ENCODE results near the gene SPAG6. TPM values are rescaled to one million over a fixed set of nuclear protein-coding genes. Genes with fewer than 3 reads are reported as not detected.

The SPAG6 gene
- total and polyA plus RNA-seq, 2 of the 8 experiments (the other 6 are each of a cell fraction or from before 2014, with no cell fraction given), result 0.14 TPM; not detected in 1

- TF ChIP-seq RAD21 (IDR thresholded peaks at IDR 0.05 in 1 of 2, conservative IDR thresholded peaks at IDR 0.05 in 1 of 2; ENCODE audit: low read depth in 2 of 2, low read length in 2 of 2) (no peak), HDAC2 (IDR thresholded peaks at IDR 0.05; ENCODE audit: borderline replicate concordance in 1 of 2, low read depth in 2 of 2, low read length in 2 of 2) (no peak), ATF3 (IDR thresholded peaks at IDR 0.05; ENCODE audit: insufficient read depth, low read depth, low read length) (no peak), CBX8 (IDR thresholded peaks at IDR 0.05; ENCODE audit: borderline replicate concordance, low read depth, low read length) (no peak)
Measured at GRCh38 chr10:22365644-22366434, 20.5 kb downstream of the SPAG6 start (continued).

Measured in H1 (cell line).